CD4-positive, alpha-beta T cell treated with Interleukin-2 at 100 ng/mL for 4 hours (primary cell): ENCODE measurements around the gene CCR8.

Experiments used
- DNase-seq: peaks from one replicate; pipeline ENCODE4 v3.0.0-alpha.2; 2020; ENCODE audit warnings: low spot score

The CCR8 gene, protein sequence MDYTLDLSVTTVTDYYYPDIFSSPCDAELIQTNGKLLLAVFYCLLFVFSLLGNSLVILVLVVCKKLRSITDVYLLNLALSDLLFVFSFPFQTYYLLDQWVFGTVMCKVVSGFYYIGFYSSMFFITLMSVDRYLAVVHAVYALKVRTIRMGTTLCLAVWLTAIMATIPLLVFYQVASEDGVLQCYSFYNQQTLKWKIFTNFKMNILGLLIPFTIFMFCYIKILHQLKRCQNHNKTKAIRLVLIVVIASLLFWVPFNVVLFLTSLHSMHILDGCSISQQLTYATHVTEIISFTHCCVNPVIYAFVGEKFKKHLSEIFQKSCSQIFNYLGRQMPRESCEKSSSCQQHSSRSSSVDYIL

DNA sequence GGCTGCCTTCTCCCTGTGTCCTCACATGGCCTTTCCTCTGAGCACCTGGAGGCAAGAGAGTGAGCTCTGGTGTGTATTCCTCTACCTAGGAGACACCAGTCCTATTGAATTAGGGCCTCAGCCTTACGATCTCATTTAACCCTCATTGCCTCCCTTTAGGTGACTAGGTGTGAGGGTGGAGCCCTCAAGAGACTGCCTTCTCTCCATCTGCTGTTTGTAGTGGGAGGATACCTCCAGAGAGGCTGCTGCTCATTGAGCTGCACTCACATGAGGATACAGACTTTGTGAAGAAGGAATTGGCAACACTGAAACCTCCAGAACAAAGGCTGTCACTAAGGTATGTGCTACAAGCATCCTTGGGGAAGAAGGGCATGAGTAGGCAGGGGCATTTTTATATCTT is at the start of gene CCR8:
Gene CCR8, plus strand, starts transcription at position 217 of the 400 bp plus-strand sequence. CDS start 2,623 bp downstream, outside the sequence.
- DNase-seq = peak; percentile 18

DNA sequence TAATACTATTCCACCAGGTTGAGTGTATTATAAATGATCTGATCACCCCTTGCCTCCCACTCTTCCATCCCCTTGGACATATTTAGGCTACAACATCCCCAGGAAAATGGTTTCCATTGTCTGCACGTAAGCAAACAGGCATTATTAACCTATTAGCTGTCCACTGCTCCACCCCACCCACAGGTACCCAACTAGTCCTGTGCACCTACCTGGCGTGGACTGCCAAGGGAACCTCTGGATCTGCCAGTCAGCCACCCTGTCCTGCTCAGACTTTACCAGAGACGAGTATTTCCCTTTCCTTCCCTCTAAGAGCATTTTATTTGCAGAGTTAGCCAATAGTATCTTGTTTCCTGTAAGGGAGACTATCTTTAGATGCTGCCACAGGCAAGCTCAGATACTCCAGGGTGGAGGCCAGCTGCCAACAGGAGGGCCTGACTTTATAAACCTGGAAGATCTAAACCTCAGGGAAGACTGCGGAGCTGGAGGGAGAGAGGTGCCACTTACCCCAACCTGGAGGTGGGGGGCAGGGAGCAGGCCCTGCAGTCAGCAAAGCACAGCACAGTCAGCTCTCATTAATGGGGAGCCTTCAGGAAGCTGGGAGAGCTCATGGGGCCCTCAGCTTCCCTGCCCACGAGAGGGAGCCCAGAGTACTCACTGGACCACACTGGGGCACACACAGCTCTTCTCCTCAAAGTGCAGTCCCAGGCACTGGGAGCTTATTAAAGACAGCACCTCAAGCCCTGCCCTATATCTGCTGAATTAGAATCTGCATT is 49.6 kb upstream of the CCR8 start, which contains the start of gene CX3CR1:
Gene CX3CR1, minus strand, starts transcription at position 292 of the 773 bp plus-strand sequence. CDS start 13,527 bp downstream, outside the sequence.
- no peak for DNase-seq

DNA sequence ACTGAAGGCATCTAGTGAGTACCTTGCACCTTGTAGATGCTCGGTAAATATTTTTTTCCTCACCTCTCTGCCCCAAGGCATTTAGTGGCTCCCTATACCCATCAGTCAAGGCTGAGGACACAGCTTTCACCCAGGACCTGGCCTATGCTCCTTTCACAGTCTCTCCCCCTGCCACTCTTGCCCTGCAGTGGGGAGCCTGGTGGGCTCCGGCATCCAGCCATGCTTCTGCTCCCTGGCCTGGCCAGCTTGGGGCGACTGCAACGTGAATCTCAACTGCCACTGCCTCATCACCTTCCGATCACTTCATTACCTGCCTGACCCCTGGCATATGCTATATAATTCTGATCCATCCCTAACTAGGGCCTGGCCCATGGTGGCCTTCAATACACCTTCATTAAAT is 48.9 kb upstream of the CCR8 start:
- DNase-seq = no peak

DNA sequence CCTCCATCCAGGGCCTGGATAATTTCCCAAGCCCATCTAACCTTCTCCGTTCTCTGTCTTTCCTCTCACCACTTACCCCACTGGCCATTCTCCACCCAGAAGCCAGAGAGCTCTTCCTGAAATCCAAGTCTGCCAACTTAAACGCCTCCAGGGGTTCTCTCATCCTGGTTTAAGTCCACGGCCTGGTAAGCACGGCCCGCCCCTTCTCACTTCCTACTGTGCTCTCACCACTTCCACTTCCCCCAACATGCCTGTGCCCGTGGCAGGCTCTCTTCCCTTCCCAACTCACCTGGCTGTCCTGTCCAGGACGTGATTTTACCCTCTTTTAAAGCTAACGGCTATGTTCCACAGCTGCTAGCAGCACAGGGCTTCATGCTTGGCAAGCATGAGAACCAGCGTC is 48.0 kb upstream of the CCR8 start:
- DNase-seq = no peak

DNA sequence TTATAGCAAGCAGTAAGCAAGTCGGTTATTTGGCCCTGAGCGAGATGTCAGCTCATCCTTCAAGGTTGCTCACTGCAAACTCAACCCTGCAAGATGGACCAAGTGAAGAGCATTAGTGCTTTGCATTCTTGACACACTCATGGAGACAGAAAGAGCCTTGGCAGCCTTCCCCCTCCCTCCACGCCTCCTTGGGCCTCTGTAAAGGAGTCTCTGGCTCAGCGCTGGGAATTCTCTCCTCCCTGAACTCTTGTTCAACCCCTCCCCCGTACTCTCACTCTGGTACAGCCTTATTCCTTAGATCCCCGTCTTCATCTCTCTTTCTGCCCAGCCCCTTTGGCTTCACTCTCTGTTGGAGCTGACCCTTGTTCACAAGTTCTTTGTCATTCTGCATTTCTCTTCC is 47.5 kb upstream of the CCR8 start:
- DNase-seq = no peak

DNA sequence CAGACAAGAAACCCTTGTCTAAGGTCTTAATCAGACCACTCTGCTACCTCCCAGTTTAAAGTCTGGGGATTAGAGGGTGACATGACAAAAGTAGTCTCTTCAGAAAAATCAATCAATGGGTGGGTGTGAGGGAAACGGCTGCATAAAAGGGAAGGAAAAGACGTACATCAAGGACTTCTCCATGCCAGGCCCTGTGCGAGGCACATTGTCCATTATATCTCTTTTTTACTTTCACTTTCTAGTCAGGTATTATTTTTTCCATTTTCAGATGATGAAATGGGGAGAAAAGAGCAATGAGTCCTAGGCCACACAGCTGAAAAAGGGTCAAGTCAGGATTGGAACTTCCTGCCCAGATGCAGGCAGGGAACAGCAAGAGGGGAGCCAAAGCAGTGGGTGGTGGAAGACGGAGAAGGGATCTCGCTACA is 45.0 kb upstream of the CCR8 start:
- DNase-seq = no peak

DNA sequence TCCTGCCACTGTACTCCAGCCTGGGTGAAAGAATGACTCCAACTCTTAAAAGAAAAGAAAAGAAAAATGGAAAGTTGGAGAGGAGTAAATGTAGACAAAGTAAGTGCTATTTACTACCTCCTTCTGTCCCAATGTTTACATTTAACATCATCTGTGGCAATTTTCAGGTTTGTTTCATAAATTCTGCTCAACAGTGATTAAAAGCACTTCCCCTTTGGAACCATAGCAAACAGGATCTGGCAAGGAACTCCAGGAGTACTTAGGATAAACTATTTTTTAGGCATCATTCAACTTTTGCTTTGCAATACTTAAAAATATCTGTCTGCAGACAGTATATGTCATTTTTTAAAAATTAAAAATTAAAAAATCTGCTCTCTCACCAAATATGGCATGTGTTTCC is 44.2 kb upstream of the CCR8 start:
- no peak for DNase-seq

DNA sequence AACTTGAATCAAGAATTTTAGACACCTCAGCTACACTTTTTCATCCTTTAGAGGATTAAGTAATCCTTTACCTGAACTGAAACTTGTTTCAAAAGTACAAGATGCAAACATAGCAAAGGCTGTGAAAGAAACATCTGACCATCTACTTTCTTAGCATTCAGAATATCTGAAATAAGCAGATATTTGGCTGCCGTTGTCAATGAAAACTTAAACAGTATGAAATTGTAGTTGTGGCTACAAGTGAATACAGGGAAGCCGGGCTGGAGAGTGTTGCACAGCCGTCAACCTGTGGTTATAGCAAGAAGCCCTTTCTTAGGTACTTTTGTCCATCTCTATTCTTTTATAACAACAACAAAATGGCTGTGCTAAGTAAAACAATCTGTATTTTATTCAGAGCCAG is 42.7 kb upstream of the CCR8 start:
- DNase-seq = no peak

DNA sequence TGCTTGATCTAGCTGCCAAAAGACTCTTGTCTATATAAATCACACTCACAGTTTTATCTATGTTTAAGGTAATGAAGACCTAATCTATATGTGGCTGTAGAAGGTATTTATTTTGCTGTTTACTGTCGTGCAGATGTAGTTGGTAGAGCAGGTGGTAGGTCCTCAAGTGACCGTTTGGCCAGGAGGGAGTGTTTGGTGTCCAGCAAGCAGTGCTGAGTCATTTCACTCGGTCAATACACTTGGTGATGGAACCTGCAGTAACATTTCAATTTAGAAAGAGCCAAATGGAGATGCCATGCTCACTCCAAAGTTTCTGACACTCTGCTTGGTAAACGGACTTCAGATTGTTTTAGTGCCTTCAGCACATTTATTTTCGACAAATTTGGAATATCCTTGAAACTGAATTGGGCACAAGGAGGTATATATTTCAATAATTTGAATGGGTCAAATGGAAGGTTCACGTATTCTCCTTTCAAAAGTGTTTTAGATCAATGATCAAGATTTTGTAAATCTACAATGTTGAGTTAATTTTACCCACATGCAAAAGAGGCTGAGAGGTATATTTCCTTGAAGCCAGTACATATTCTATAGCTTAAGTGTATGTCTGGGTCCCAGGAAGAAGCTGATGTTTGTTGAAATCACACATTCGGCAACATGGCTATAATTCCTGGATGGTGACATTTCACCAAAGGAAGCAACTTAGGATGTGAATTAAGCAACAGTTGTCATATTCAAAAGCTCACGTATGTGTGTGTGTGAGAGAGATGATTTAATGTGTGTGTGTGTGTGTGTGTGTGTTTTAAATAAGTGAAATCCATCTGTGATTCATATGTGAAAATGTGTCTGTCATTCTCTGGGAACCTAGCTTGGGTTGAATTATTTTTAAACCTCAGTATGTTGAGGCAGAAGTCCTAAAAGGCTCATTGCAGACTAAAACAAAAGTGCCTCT is 42.0 kb upstream of the CCR8 start:
- DNase-seq = no peak

DNA sequence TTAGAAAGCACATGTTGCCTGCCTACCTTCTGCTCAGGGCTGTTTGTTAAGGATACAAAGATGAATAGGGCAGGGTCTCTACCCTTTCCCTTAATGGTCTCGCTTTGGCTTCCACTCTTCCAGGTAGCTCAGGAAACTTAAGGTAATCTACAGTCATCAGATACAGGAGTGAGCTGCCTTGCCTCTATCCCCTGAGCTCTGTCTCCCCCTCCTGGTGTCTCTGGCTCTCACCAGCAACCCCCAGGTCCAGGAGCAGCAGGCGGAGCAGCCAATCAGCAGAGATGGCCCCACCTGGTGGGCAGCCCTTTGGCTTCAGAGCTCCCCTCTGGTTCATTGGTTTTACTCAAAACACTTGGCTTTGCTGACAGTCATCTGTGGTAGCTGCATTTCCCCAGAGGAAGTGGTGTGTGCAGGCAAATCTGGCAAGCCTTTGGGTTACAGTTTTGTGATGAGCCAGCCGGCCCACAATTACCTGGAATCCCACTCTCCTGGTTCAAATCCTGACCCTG is 41.2 kb upstream of the CCR8 start:
- peak; percentile 90 for DNase-seq

DNA sequence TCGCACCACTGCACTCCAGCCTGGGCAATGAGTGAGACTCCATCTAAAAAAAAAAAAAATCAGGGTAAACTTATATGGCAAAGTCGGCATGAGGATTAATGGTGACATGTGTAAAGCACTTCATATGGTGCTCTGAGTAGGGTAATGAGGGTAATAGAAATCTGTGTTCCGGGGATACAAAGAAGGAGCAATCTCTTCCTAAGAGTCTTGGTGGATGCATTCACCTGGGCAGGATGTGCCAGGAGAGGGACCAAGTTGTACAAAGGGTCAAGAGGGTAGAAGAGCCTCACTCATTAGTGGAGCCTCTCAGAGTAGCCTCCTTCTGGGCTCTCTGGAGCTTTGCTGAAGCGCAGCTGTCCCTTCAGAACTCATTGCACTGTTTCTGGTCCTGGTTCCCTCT is 40.4 kb upstream of the CCR8 start:
- no peak for DNase-seq

DNA sequence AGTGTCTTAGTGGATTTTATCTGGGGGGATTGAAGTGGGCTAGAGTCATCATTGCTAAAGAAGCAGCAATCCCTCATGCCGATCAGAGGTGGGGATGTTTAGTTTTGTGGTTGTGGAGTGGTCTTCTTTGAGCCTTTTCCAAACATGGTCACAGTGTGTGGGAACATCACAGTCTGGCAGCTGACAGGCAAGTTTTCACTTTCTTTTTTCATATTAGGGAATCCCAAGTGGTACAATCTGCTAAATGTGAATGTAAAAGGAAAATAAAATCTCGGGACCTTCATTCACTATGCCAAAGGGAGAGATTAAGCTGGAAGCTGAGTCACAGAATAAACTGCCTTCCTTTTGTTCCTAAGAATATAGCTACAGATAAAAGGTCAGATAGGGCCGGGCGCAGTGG is 39.3 kb upstream of the CCR8 start:
- DNase-seq = no peak

DNA sequence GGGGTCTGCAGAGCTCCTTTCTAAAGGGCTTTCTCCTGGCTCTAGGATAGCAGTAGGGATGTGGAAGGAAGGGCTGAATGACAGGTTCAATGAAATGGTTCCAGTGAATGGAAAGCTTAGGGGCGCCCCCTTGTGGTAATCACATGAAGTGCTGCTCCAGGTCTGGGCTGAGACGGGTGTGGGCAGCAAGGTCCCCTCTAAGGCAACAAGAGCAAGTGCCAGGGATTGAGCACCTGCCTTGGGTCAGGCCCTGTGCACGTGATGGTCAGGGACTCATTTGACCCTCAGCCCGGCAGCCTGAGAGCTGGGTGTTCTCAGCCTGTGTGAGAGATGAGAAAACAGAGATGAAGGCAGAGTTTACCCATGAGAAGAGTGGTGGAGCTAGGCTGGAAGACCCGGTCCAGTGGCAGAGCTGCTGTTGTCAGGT is 37.6 kb upstream of the CCR8 start:
- DNase-seq = peak; percentile 80

DNA sequence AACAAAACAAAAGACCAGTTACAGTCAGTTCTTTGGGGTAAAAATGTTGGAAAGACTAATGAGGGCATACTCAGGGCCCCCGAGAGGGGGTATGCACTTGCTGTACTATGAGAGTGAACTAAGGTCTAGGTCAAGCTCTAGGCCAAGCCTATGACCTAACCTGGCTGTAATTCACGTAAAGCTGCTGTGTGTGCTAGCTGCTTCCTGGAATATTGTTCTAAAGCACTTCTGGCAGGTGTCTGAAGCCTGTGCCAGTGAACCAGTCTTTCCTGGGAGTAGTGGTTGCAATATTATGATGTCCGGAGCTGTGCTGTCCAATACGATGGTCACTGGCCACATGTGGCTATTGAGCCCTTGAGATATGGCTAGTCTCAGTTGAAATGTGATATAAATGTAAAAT is 36.5 kb upstream of the CCR8 start:
- DNase-seq = no peak

DNA sequence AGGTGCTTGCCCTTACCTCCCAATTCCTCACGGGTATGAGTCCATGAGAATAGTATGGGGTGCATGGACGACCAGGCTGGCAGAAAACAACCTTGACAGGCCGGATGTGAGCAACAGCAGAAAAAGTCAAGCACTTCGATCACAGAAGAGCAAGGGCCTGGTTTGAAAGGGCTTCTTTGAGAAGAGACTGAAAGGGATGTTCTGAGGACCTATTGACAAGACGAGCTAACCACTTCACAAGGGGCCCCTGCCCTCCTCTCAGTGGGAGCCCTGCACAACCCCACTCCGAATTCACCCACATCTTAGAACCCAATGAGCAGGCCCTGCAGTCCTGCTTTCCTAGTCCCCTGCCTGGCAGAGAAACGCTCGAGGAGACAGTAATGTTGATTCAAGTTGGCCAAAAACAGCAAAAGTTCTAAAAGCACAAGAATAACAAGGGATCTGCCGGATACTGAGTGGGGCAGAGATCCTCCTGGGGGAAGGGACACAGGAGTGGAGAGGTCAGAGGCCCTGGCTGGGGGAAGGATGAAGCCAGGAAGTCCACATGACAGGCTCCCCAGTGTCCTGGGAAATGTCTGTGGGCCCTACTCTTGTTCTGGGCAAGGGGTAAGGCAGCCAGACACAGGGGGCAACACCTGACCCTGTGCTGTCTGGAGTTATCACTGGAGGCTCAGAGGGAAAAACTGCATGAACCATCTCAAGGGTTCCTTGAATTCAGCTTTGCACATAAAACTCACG is 34.9 kb upstream of the CCR8 start:
- DNase-seq = no peak

DNA sequence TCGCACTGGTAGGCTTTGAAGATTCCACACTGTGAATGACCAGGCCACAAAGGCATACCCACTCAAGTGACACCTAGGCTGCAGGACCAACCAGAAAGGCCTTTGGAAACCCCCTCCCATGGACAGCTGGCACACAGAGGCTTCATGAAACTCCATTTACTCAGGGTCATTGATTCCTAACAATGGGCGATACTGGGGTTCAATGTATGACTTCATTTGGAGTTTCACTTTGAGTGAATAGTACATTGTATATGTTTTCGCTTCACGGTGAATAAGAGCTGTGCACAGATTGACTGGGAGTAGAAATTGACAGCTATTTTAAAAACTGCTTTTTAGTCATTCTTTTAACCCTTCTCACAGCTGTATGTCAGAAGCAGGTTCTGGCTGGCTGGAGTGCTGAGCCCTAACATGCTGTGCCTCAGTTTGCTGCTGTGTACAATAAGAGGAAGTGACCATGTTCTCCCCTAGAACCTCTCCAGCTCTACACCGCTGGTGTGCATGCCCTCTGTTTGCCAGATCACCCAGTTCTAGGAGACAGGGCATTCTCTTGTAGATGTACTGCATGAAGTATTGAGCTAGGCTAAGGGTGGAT is 34.2 kb upstream of the CCR8 start:
- no peak for DNase-seq

DNA sequence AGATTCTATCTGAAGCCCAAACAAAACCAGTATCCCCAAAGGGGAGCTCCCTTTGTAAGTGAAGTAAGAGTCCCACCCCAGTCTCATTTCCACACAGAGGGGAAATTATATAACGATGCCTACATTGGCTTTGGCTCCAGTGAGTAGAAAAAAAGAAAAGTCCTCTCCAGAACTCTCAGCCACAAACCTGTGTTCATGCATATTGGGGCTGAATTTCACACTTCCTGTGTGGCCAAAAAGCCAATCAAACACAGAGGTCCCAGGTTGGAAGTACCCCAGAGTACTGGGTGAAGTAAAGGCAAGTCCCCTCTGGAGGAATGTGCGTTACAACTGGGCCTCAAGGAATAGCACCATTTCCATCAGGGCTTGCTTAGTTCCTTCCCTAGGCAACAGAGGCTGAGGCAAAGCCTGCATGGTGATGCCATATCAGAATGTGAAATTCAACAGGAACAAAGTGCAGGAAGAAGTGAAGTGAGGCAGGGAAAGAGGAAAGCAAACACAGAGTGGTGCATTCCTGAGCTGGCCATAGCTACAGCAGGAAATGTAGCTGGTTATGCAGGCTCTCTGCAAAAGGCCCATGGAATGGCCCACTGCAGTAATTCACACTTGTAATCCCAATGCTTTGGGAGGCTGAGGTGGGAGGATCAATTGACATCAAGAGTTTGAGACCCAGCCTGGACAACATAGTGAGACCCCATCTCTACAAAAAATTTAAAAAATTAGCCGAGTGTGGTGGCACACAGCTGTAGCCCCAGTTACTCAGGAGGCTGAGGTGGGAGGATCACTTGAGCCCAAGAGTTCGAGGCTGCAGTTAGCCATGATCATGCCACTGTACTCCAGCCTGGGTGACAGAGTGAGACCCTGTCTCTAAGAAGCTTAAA is 33.1 kb upstream of the CCR8 start:
- no peak for DNase-seq

DNA sequence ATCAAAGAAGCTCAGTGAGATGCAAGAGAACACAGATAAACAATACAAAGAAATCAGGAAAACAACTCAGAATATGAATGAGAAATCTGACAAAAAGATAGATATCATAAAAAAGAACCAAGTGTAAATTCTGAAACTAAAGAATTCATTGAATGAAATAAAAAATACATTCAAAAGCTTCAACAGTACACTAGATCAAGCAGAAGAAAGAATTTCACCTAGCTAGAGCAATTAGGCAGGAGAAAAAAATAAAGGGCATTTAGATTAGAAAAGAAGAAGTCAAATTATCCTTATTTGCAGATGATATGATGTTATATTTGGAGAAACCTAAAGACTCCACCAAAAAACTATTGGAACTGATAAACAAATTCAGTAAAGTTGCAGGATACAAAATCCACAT is 30.2 kb upstream of the CCR8 start:
- no peak for DNase-seq

DNA sequence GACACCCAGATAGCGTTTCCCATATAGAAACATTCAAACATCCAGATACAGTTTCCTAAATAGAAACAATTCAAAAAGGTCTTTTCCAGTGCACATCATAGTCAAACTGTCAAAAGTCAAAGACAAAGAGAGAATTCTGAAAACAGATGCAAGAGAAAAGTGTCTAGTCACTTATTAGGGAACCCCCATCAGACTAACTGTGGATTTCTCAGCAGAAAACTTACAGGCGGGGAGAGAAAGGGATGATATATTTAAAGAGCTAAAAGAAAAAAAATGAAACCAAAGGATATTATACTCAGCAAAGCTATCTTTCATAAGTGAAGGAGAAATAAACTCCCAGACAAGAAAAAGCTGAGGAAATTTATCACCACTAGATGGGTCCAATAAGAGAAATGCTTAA is 27.3 kb upstream of the CCR8 start:
- DNase-seq = no peak

DNA sequence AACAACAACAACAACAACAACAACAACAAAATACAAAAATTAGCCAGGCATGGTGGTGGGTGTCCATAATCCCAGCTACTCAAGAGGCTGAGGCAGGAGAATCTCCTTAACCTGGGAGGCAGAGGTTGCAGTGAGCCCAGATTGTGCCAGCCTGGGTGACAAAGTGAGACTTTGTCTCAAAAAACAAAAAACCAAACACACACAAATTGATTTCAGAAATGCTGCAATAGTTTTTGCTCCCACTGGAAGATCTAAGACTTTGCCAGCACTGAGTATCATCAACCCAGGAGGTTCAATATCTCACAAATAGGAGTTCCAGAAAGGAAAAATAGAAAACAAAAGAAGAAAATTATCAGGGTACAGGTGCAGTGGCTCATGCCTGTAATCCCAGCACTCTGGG is 16.2 kb upstream of the CCR8 start:
- no peak for DNase-seq
